Thyroid gland (tissue), 4 donors: Measurements from ENCODE around the gene WNT10A.

Experiments
- POLR2A ChIP-seq, 2 donors: fragments of 450-650 bp; IDR thresholded peaks; one replicate each; pipeline ENCODE4 v1.6.1; 2017; ENCODE audit warnings: antibody characterized with exemption in 2 of 2, mild to moderate bottlenecking in 2 of 2, moderate library complexity in 1 of 2
- TF ChIP-seq, protein P1 (sequence below), 6 experiments: fragments of 200-600 bp in 3 of 6; fragments of 450-650 bp in 3 of 6; sonication (generic) in 3 of 6; IDR thresholded peaks; one replicate each; pipeline ENCODE4 v1.5.1; 2016 to 2019; ENCODE audit warnings: antibody characterized with exemption in 6 of 6, mild to moderate bottlenecking in 2 of 6, inconsistent platforms in 1 of 6, moderate library complexity in 1 of 6

DNA sequence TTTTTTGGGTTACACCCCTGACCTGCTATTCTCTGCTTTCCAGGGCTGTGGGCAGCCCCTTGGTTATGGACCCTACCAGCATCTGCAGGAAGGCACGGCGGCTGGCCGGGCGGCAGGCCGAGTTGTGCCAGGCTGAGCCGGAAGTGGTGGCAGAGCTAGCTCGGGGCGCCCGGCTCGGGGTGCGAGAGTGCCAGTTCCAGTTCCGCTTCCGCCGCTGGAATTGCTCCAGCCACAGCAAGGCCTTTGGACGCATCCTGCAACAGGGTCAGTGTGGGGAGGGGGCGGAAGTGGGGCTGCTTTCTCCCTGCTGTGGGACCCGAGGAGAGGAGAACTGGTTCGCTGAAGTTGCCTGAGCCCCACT, 9.7 kb upstream of the WNT10A start:
- TF ChIP-seq, protein P1, sequence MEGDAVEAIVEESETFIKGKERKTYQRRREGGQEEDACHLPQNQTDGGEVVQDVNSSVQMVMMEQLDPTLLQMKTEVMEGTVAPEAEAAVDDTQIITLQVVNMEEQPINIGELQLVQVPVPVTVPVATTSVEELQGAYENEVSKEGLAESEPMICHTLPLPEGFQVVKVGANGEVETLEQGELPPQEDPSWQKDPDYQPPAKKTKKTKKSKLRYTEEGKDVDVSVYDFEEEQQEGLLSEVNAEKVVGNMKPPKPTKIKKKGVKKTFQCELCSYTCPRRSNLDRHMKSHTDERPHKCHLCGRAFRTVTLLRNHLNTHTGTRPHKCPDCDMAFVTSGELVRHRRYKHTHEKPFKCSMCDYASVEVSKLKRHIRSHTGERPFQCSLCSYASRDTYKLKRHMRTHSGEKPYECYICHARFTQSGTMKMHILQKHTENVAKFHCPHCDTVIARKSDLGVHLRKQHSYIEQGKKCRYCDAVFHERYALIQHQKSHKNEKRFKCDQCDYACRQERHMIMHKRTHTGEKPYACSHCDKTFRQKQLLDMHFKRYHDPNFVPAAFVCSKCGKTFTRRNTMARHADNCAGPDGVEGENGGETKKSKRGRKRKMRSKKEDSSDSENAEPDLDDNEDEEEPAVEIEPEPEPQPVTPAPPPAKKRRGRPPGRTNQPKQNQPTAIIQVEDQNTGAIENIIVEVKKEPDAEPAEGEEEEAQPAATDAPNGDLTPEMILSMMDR (IDR thresholded peaks at IDR 0.05): no peak
- no peak for TF ChIP-seq POLR2A (IDR thresholded peaks at IDR 0.05)
